ENCODE results near the gene HPCAL4. TPM values are rescaled to one million over a fixed set of nuclear protein-coding genes. Genes with fewer than 3 reads are reported as not detected.

Gene HPCAL4
- total and polyA plus RNA-seq, 7 donors: 0.29 to 9.4 (median 3.1) TPM

GRCh38 chr1:39733161-39733560, 41.9 kb upstream of the HPCAL4 start:
- no peak overlapping the region for H3K4me3 ChIP-seq
- H3K27me3 ChIP-seq (ENCODE audit: insufficient read depth in 3 of 3, low read length in 2 of 3): peaks cover 0 to 15% (median under 1%) of the 10 kb centered on the region in 3 donors
- intact Hi-C loops (cut with DNase I): no loop called here
- 37 to 47% (median 45%) methylated on average over 7 of the region's 7 CpGs for WGBS, 3 donors
- DNase-seq: peak; percentile 30 to 75
- peak; percentile 86 to 94 (median 90) for ATAC-seq
- peaks cover 10% of the 10 kb centered on the region for H3K4me1 ChIP-seq
- H3K27ac ChIP-seq: peak overlapping the region; percentile 58
- no peaks in the 10 kb centered on the region for H3K9me3 ChIP-seq
- TF ChIP-seq CTCF (IDR thresholded peaks at IDR 0.05): no peak
- no peaks in the 10 kb centered on the region for H3K36me3 ChIP-seq (ENCODE audit: insufficient read depth in 1 of 2, low read depth in 1 of 2)

GRCh38 chr1:39732730-39733129, 41.5 kb upstream of the HPCAL4 start:
- WGBS, 3 donors: 57 to 66% (median 64%) methylated on average over 3 of the region's 3 CpGs
- H3K27me3 ChIP-seq (ENCODE audit: insufficient read depth in 3 of 3, low read length in 2 of 3): peaks cover 0 to 19% (median 4%) of the 10 kb centered on the region in 3 donors
- intact Hi-C loops (cut with DNase I): no loop called here
- DNase-seq (no peak), ATAC-seq (peak; percentile 8 to 44 (median 27))
- H3K27ac ChIP-seq: peak overlapping the region; percentile 58
- no peaks in the 10 kb centered on the region for H3K9me3 ChIP-seq
- H3K4me1 ChIP-seq: peaks cover 10% of the 10 kb centered on the region
- no peak for TF ChIP-seq CTCF (IDR thresholded peaks at IDR 0.05)
- no peaks in the 10 kb centered on the region for H3K36me3 ChIP-seq (ENCODE audit: insufficient read depth in 1 of 2, low read depth in 1 of 2)
- H3K4me3 ChIP-seq: no peak overlapping the region

GRCh38 chr1:39729842-39730241, 38.6 kb upstream of the HPCAL4 start:
- TF ChIP-seq CTCF (IDR thresholded peaks at IDR 0.05): no peak
- Histone ChIP-seq H3K27me3 (ENCODE audit: insufficient read depth in 3 of 3, low read length in 2 of 3) (peaks cover 0 to 26% (median 5%) of the 10 kb centered on the region in 3 donors), H3K36me3 (ENCODE audit: insufficient read depth in 1 of 2, low read depth in 1 of 2) (no peaks in the 10 kb centered on the region), H3K4me1 (peaks cover 10% of the 10 kb centered on the region), H3K4me3 (no peak overlapping the region), H3K9me3 (no peaks in the 10 kb centered on the region), H3K27ac (no peak overlapping the region)
- WGBS, 3 donors: 56 to 78% (median 75%) methylated on average over 4 of the region's 4 CpGs
- no peak for ATAC-seq
- intact Hi-C loops (cut with DNase I): no loop called here
- DNase-seq: no peak

- ATAC-seq: no peak
- intact Hi-C loops (cut with DNase I): no loop called here
- no peak for TF ChIP-seq CTCF (IDR thresholded peaks at IDR 0.05)
- no peaks in the 10 kb centered on the region for H3K36me3 ChIP-seq (ENCODE audit: insufficient read depth in 1 of 2, low read depth in 1 of 2)
- H3K4me3 ChIP-seq: no peak overlapping the region
- peaks cover 0 to 26% (median 5%) of the 10 kb centered on the region in 3 donors for H3K27me3 ChIP-seq (ENCODE audit: insufficient read depth in 3 of 3, low read length in 2 of 3)
- DNase-seq: no peak
- 62 to 78% (median 69%) methylated on average over 3 of the region's 3 CpGs for WGBS, 3 donors
- no peaks in the 10 kb centered on the region for H3K9me3 ChIP-seq
- H3K27ac ChIP-seq: no peak overlapping the region
- H3K4me1 ChIP-seq: peaks cover 10% of the 10 kb centered on the region
These were observed 37.8 kb upstream of the HPCAL4 start for GRCh38 chr1:39729030-39729429.

- 50 to 59% (median 54%) methylated on average over 14 of the region's 14 CpGs for WGBS, 3 donors
- Histone ChIP-seq H3K4me1 (peaks cover 3% of the 10 kb centered on the region), H3K27ac (no peak overlapping the region), H3K9me3 (no peaks in the 10 kb centered on the region), H3K36me3 (ENCODE audit: insufficient read depth in 1 of 2, low read depth in 1 of 2) (no peaks in the 10 kb centered on the region), H3K27me3 (ENCODE audit: insufficient read depth in 3 of 3, low read length in 2 of 3) (peaks cover 0 to 26% (median 5%) of the 10 kb centered on the region in 3 donors), H3K4me3 (no peak overlapping the region)
- intact Hi-C loops (cut with DNase I): no loop called here
- ATAC-seq (no peak), DNase-seq (no peak)
- no peak for TF ChIP-seq CTCF (IDR thresholded peaks at IDR 0.05)
These were observed 36.7 kb upstream of the HPCAL4 start for GRCh38 chr1:39727932-39728317.
